NCI-H345 treated with DMSO at 0.1 percent for 48 hours (cell line): ENCODE results near the gene LSG1.
"Not testable (repeated sequence)": the region's sequence is repeated elsewhere in the genome, so short reads cannot be mapped to it uniquely, and the experiment has no call there.

Experiments used
- DNase-seq: peaks from one replicate; lab custom pipeline; 2025; ENCODE audit not compliant: unreplicated experiment; lab: John Stamatoyannopoulos, UW

Gene LSG1

GRCh38 chr3:194619741-194620140 lies 52.2 kb downstream of the LSG1 start:
- DNase-seq: no peak

GRCh38 chr3:194618858-194619608 lies 53.0 kb downstream of the LSG1 start:
- DNase-seq: no peak

GRCh38 chr3:194617827-194618226 lies 54.2 kb downstream of the LSG1 start:
- DNase-seq: no peak

GRCh38 chr3:194617143-194617671 lies 54.8 kb downstream of the LSG1 start:
- no peak for DNase-seq

GRCh38 chr3:194615226-194615625 lies 56.8 kb downstream of the LSG1 start:
- DNase-seq: no peak

GRCh38 chr3:194612221-194612620 lies 59.8 kb downstream of the LSG1 start:
- no peak for DNase-seq

GRCh38 chr3:194610689-194611088 lies 61.3 kb downstream of the LSG1 start:
- DNase-seq: no peak

- DNase-seq: no peak
Measured at GRCh38 chr3:194609601-194610000, 62.4 kb downstream of the LSG1 start.

- DNase-seq: no peak
Measured at GRCh38 chr3:194608981-194609380, 63.0 kb downstream of the LSG1 start.

- DNase-seq: no peak
Measured at GRCh38 chr3:194607592-194608389, 64.2 kb downstream of the LSG1 start.

GRCh38 chr3:194606941-194607340 lies 65.0 kb downstream of the LSG1 start:
- no peak for DNase-seq

GRCh38 chr3:194606163-194606562 lies 65.8 kb downstream of the LSG1 start:
- DNase-seq: no peak

GRCh38 chr3:194605314-194605713 lies 66.7 kb downstream of the LSG1 start:
- not testable (repeated sequence) for DNase-seq

- no peak for DNase-seq
Measured at GRCh38 chr3:194604837-194605236, 67.2 kb downstream of the LSG1 start.

- DNase-seq: no peak
Measured at GRCh38 chr3:194604126-194604525, 67.9 kb downstream of the LSG1 start.

GRCh38 chr3:194602669-194603171 lies 69.3 kb downstream of the LSG1 start:
- DNase-seq: no peak

GRCh38 chr3:194598771-194599557 lies 73.0 kb downstream of the LSG1 start:
- DNase-seq: no peak

- no peak for DNase-seq
Measured at GRCh38 chr3:194596906-194597305, 75.1 kb downstream of the LSG1 start.

GRCh38 chr3:194592798-194593752 lies 78.9 kb downstream of the LSG1 start:
- no peak for DNase-seq
